Esophagus (tissue), 2 donors: Measurements from ENCODE around the gene DGKD. TPM values are rescaled to one million over a fixed set of nuclear protein-coding genes. Genes with fewer than 3 reads are reported as not detected.

Experiments
- H3K27ac ChIP-seq, 2 donors: one replicate each; pipeline ENCODE4 v1.5.1; 2013; ENCODE audit warnings: low read depth in 2 of 2, mild to moderate bottlenecking in 2 of 2, inconsistent platforms in 1 of 2, low read length in 1 of 2, moderate library complexity in 1 of 2
- H3K27me3 ChIP-seq, 2 donors: one replicate each; pipeline ENCODE4 v1.6.1; 2013; ENCODE audit warnings: low read length in 2 of 2, control low read depth in 1 of 2, mild to moderate bottlenecking in 1 of 2; ENCODE audit not compliant: insufficient read depth in 2 of 2, control insufficient read depth in 1 of 2
- H3K36me3 ChIP-seq, 2 donors: one replicate each; pipeline ENCODE4 v1.6.1; 2013; ENCODE audit warnings: low read length in 1 of 2; ENCODE audit not compliant: control insufficient read depth in 2 of 2, insufficient read depth in 2 of 2
- H3K4me1 ChIP-seq, 2 donors: one replicate each; pipeline ENCODE4 v1.6.1; 2013; ENCODE audit warnings: low read length in 1 of 2; ENCODE audit not compliant: control insufficient read depth in 2 of 2, insufficient read depth in 2 of 2
- H3K4me3 ChIP-seq, 2 donors: one replicate each; pipeline ENCODE4 v1.5.1; 2013; ENCODE audit warnings: low read length in 2 of 2, mild to moderate bottlenecking in 2 of 2, low read depth in 1 of 2, moderate library complexity in 1 of 2
- H3K9me3 ChIP-seq, 2 donors: one replicate each; pipeline ENCODE4 v1.6.1; 2013; ENCODE audit warnings: mild to moderate bottlenecking in 2 of 2, low read depth in 1 of 2, low read length in 1 of 2, moderate library complexity in 1 of 2; ENCODE audit not compliant: control insufficient read depth in 2 of 2, insufficient read depth in 1 of 2
- WGBS, 2 donors: extraction: QIAGEN DNeasy Blood & Tissue Kit; methylation state at CpG; one replicate each; pipeline ENCODE4 v1.1.7; 2013; 5-methylcytosine and 5-hydroxymethylcytosine counted together
- polyA plus RNA-seq, 2 donors: library from polyadenylated mRNA; stranded (reverse); fragments of 200-250 nt; gene quantifications; one replicate each; pipeline ENCODE4 v1.2.3, GENCODE V29; 2013
- donor health status: healthy with polysubstance abuse.
- donor health status: Bipolar disorder and iron deficiency.

Gene DGKD
- polyA plus RNA-seq, 2 donors = 3.3 to 15.4 TPM

- Histone ChIP-seq H3K27ac (no peak overlapping the region), H3K36me3 (no peaks in the 10 kb centered on the region), H3K27me3 (no peaks in the 10 kb centered on the region), H3K4me1 (no peaks in the 10 kb centered on the region), H3K4me3 (no peak overlapping the region), H3K9me3 (no peaks in the 10 kb centered on the region)
- 86 to 97% methylated on average over 3 of the region's 3 CpGs for WGBS, 2 donors
Measured at GRCh38 chr2:233428008-233428407, 73.7 kb downstream of the DGKD start.

DNA sequence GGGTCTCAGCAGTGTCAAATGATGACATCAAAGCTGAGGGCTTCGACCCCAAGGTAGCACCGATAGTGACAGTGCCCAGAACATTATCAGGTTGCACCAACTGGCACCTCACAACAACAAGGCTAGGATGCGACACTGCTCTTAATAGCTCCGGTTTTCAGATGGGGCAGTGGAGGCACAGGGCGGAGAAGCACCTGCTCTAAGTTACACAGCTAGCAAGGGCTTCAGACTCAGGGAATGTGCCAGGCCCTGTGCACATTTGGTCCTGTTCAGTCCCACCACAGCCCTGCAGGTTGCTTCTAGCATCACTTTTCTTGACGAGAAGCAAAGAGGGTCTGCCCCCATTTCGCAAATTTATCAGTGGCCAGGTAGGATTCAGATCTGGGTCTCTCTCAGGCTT lies 74.1 kb downstream of the DGKD start:
- Histone ChIP-seq H3K27ac (no peak overlapping the region), H3K27me3 (no peaks in the 10 kb centered on the region), H3K36me3 (no peaks in the 10 kb centered on the region), H3K9me3 (no peaks in the 10 kb centered on the region), H3K4me1 (no peaks in the 10 kb centered on the region), H3K4me3 (no peak overlapping the region)
- WGBS, 2 donors = 97 to 99% methylated on average over 7 of the region's 7 CpGs

- no peaks in the 10 kb centered on the region for H3K9me3 ChIP-seq
- no peak overlapping the region for H3K27ac ChIP-seq
- 82 to 89% methylated on average over 20 of the region's 20 CpGs for WGBS, 2 donors
- H3K4me3 ChIP-seq = no peak overlapping the region
- H3K27me3 ChIP-seq = no peaks in the 10 kb centered on the region
- no peaks in the 10 kb centered on the region for H3K36me3 ChIP-seq
- H3K4me1 ChIP-seq = no peaks in the 10 kb centered on the region
Measured at GRCh38 chr2:233429175-233429897, 75.0 kb downstream of the DGKD start.

DNA sequence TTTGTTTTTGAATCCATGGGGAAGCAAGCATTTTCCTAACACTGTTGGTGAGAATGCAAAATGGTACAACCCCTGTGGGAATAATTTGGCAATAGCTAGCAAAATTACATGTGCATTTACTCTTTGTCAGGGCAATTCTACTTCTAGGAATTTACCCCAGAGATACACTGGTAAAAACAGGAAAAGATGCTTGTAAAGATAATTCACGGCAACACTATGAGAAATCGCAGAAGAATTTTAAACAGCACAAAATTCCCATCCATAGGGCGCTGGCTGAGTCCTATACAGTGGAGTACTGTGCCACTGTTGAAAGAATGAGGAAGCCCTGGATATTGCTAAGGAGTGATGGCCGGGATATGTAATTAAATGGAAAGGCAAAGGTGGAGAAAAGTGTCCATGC lies 75.8 kb downstream of the DGKD start:
- no peaks in the 10 kb centered on the region for H3K36me3 ChIP-seq
- 69 to 78% methylated on average over 4 of the region's 4 CpGs for WGBS, 2 donors
- H3K27ac ChIP-seq = no peak overlapping the region

GRCh38 chr2:233430651-233431050 lies 76.4 kb downstream of the DGKD start:
- WGBS, 2 donors = 90 to 94% methylated on average over 1 of the region's 1 CpG
- no peaks in the 10 kb centered on the region for H3K27me3 ChIP-seq
- no peaks in the 10 kb centered on the region for H3K36me3 ChIP-seq
- no peaks in the 10 kb centered on the region for H3K9me3 ChIP-seq
- H3K4me3 ChIP-seq = no peak overlapping the region
- no peaks in the 10 kb centered on the region for H3K4me1 ChIP-seq
- no peak overlapping the region for H3K27ac ChIP-seq

More for the DNA sequence above, 75.8 kb downstream of the DGKD start:
- Histone ChIP-seq H3K4me3 (no peak overlapping the region), H3K9me3 (no peaks in the 10 kb centered on the region), H3K4me1 (no peaks in the 10 kb centered on the region), H3K27me3 (no peaks in the 10 kb centered on the region)

GRCh38 chr2:233433029-233433428 lies 78.7 kb downstream of the DGKD start:
- no peak overlapping the region for H3K4me3 ChIP-seq
- H3K4me1 ChIP-seq = no peaks in the 10 kb centered on the region
- H3K27ac ChIP-seq = no peak overlapping the region
- 96 to 97% methylated on average over 2 of the region's 2 CpGs for WGBS, 2 donors
- no peaks in the 10 kb centered on the region for H3K9me3 ChIP-seq
- H3K36me3 ChIP-seq = peaks cover 0 to 14% of the 10 kb centered on the region in 2 donors
- no peaks in the 10 kb centered on the region for H3K27me3 ChIP-seq

GRCh38 chr2:233433794-233434193 lies 79.5 kb downstream of the DGKD start:
- Histone ChIP-seq H3K4me3 (no peak overlapping the region), H3K27ac (no peak overlapping the region), H3K9me3 (no peaks in the 10 kb centered on the region), H3K4me1 (no peaks in the 10 kb centered on the region), H3K36me3 (peaks cover 0 to 15% of the 10 kb centered on the region in 2 donors), H3K27me3 (no peaks in the 10 kb centered on the region)
- WGBS, 2 donors = 89% methylated on average over 1 of the region's 1 CpG

GRCh38 chr2:233434666-233435330 lies 80.5 kb downstream of the DGKD start:
- Histone ChIP-seq H3K27ac (no peak overlapping the region), H3K9me3 (no peaks in the 10 kb centered on the region), H3K36me3 (peaks cover 0 to 18% of the 10 kb centered on the region in 2 donors), H3K4me3 (no peak overlapping the region), H3K4me1 (no peaks in the 10 kb centered on the region), H3K27me3 (no peaks in the 10 kb centered on the region)
- WGBS, 2 donors = 88% methylated on average over 18 of the region's 18 CpGs

GRCh38 chr2:233435436-233436190 lies 81.3 kb downstream of the DGKD start:
- no peaks in the 10 kb centered on the region for H3K9me3 ChIP-seq
- 95 to 96% methylated on average over 18 of the region's 18 CpGs for WGBS, 2 donors
- H3K27ac ChIP-seq = no peak overlapping the region
- H3K4me1 ChIP-seq = no peaks in the 10 kb centered on the region
- no peaks in the 10 kb centered on the region for H3K27me3 ChIP-seq
- H3K36me3 ChIP-seq = peaks cover 0 to 18% of the 10 kb centered on the region in 2 donors
- H3K4me3 ChIP-seq = no peak overlapping the region
